Muscle of arm (tissue), 12 donors: ENCODE results near the gene SLC46A1. TPM values are rescaled to one million over a fixed set of nuclear protein-coding genes. Genes with fewer than 3 reads are reported as not detected.

ENCODE experiments used
- DNase-seq: peaks from one replicate; pipeline ENCODE4 v3.0.0-alpha.2; 2013
- polyA plus RNA-seq, 12 donors: library from polyadenylated mRNA; unstranded; fragments of 120-200 nt; gene quantifications; one replicate each; pipeline ENCODE4 v1.2.1, GENCODE V29; 2013; ENCODE audit not compliant: insufficient read length in 12 of 12

SLC46A1 gene
- polyA plus RNA-seq, 12 donors, result 6.3 to 10.2 (median 9.0) TPM; not detected in 1

DNA sequence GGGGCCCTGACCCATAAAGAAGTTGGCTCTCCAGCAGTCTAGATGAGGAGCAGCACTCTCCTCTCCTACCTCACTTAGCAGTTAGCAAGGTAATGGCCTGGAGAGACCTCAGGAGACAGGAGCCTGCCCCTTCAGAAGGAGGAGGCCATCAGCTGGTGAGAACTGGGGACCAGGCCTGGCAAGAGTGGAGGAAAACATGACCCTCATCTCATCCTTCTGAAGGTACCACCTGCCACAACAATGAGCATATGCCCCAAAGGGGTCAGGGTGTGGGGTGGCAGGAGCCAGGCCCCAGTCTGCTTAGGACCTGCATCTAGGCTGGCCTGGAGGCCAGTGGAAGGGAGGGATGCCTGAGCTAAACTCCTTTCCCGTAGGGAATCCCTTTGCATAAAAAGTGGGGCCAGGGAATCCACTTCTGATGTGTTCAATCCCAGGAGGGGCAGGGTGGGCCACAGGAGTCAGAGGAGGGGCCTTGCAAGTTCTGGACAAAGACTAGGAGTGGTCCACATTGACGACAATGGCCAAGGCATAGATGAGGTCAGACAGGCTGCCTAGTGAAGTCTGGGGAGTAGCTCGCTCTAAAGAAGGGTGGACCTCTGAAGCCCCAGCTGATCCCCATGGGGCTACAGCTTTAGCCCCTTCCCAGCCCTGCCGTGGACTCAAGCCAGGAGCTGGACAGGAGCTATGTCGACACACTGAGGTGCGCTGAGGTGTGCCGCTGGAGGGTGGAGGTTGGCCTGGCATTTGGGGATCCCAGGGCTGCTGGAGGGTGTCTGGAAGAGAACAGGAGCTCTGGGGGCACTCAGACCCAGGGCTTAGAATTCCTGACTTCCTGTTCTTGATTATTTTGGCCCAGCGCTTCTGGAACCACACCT, 42.0 kb downstream of the SLC46A1 start:
- no peak for DNase-seq

DNA sequence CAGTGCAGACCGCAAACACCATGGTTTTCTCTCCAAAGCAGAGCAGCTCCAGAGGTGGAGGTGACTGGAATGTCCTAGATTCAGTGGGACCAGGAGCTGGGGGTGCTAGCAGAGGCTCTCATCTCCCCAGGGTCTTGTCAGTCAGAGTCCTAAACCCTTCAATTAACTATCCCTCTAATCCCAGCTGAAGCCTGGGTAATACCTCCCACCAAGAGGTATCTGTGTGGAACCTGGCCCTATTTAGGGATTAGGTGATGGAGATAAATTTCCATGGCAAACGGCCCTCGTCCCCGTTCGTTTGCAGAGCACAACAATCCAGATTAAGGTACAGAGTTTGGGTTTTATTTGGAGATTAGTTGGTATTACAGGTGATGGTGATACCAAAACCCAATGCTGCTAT, 42.8 kb downstream of the SLC46A1 start:
- no peak for DNase-seq

DNA sequence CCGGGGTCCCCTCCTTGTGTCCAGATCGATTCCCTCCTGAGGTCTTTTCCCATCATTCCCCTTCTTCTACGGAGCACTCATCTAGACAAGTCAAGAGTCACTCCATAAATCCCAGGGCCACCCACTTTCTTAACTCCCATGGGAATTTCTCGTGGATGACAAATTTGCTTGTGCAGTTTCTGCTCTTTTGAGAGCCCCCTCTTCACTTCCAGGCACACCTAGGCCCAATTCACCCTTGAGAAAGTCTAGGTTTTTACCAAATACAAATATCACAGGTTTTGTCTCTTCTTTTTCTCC, 48.2 kb downstream of the SLC46A1 start:
- no peak for DNase-seq

DNA sequence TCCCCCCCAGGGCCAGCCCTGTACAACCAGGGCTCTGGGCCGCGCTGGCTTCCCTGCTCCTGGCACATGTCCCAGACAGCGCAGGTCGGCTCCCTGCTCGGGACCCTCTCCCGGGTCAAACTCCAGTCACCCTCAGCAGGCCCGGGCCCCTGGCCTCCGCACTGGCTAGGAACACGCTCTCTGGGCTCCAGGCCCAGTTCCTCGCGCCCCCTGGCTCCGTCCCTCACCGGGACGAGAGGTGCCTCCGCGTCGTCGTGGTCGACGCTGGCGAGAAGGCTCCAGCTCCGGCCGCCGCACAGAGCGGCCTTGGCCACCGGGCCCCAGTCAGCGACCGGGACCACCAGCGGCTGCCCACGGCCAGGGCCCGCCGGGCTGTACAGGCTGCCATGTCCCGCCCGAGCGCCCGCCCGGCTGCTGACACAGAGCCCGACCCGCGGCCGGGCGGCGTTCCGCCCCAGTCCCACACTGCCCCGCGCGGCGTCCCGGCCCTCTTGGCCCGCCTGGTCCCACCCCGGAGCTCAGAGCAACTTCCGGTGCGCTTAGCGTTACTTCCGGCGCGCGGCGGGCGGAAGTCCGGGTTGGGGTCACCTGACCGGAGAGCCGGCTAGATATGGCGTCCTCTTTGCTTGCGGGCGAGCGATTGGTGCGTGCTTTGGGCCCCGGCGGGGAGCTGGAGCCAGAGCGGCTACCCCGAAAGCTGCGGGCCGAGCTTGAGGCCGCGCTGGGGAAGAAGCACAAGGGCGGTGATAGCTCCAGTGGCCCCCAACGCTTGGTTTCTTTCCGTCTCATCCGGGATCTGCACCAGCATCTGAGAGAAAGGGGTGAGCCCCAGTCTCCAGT, 48.7 kb downstream of the SLC46A1 start, which contains the start of gene POLDIP2:
Gene POLDIP2 (minus strand): TSS at position 467 of the 840 bp plus-strand sequence. CDS start 79 bp downstream, at position 388.
- DNase-seq, result peak; percentile 96

DNA sequence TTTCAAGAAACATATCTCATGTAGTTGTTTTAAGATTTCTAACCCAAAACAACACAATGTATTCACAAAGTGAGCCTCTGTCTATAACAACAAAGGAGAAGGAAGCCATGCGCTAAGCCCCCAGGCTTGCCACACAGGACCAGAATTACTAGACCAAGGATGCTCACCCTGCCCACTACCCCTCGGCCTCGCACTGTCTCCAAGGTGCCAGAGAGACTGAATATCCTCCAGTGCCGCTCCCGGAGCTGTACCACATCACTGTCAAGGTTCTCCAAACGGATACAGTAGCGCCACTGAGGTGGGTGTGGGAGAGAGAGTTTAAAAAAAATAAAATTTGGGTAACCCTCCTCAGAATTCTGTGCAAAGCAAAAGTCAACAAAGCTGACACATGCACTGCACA, 55.7 kb downstream of the SLC46A1 start:
- DNase-seq, result no peak

DNA sequence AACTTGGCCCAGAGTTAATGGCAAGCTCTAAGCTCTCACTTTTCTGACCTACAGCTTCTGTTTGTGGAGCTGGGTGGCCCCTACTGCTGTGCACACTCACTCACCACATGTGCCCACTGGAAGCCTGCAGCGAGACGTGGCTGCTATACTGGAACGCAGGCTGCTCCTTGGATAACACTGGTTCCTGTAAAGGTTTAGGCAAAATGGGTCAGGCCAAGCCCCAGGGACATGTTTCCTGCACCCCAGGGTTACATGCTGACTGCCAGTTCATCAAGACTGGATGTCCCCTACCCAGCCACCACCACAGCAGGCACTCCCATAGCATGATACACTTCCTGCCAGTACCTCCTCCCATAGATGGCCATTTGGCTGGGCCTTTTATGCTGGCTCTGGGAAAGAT, 57.0 kb downstream of the SLC46A1 start:
- DNase-seq, result no peak

DNA sequence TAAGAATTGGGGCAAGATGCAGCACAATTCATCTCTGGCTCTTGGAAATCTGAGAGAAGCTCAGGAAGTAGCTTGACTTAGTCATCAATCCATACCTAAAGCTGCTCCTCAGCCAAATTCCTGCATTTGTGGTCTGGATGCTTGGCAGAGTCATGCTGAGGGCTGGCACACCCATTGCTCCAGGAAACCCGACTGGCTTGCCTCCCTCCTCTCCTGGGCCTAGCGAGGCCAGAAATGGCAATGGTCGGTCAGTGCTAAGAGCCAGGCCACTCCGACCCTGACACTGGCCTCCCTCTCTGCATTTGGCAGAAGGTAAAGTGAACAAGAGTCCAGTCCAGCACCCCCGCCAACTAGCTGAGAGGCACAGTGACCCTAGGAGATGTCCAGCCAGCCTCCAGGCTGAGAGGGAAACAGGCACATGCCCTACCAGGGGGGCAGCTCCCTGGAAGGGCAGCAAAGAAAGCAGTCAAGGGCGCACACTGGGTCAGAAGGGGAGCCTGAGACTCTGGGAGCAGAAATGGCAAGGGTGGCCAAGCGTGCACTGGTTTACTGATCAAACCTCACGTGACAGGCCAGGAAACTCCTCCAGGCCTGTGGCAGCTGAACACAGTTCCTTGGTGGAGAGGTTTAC, 58.6 kb downstream of the SLC46A1 start:
- no peak for DNase-seq

DNA sequence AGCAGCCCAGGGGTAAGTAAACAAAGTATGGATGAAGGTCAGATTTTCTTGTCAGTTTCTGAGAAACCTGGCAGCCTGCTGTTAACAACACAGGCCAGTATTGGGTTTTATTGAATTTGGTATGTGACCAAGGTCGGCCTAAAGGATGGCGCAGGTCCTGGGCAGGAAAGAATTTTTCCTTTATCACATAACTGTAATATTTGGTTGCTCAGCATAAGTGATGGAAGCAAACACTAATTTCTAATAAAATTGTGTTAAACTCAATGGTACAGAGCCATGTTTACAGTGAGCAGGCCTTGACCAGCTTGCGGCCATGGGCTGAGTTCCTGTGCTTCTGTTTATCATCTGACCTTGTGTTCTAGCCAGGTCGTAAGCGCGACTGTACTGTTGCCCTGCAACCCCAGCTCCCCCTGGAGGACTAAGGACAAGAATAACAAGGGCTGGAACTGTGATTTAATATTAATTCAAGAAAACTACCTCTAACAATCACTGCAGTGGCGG, 59.2 kb downstream of the SLC46A1 start:
- DNase-seq, result no peak

DNA sequence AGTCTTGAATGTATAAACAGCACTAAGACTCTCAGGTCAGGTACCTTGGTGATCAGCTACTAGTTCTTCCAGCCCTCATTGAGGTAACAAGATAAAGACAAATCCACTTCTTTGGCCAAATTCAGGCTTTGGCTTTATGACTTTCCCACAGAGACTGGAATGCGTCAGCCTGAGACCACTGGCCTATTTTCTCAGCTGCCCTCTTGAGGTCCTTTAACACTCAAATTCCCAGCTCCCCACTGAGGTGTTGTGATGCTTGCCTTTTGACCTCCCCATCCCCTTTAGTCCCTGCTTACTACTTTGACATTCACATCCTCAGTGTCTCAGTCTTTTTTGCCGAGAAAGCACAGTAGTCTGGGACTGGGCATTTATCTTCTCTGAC, 59.8 kb downstream of the SLC46A1 start:
- no peak for DNase-seq

DNA sequence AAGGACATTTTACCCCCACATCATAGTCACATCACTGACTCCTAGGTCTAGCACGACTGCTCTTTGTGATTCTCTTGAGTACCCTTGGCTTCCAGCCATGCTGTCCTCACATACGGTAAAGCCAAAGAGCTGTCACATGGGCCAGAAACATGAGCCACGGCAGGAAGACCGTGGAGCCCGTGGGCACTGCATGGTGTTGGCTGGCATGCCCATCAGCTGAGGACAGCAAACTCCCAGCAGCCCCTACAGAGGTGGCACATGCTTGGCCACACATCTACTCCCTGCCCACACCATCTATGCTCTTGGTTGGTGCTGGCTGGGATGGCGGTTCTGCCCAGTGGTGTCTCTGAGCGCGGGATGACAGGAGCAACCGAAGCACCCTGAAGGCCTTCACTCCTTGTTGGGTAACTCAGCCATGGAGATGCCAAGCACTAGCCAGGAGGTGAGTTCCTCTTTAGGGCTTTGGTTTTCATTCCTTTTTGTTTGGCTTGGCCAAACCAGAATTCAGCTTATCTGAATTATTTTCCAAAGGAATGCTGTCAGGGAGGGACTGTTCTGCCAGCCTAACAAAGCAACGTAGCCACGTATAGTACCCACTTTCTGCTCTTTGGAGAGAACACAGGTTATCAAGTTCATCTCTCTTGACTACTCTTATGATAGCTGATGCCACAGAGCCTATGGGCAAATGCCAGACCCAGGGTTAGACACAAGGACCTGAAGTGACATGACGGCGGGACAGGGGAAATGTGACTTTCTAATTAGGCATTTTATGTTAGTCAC, 60.4 kb downstream of the SLC46A1 start:
- no peak for DNase-seq

Other genes starting within 250 kb of the SLC46A1 start
- 10 to 100 TPM in 11 of 12 donors, not detected in 1; 14.9 to 50.2 (median 21.7) TPM for gene TMEM97, start 87.0 kb downstream of the SLC46A1 start, polyA plus RNA-seq
- gene IFT20, start 70.7 kb downstream of the SLC46A1 start, polyA plus RNA-seq, result 10 to 100 TPM in 11 of 12 donors, not detected in 1; 20.2 to 74.8 (median 37.7) TPM
- gene TNFAIP1, start 70.5 kb downstream of the SLC46A1 start, polyA plus RNA-seq, result 10 to 100 TPM in 11 of 12 donors, not detected in 1; 28.3 to 40.3 (median 32.2) TPM
- gene POLDIP2, start 48.7 kb downstream of the SLC46A1 start, polyA plus RNA-seq, result 10 to 100 TPM in 11 of 12 donors, not detected in 1; 30.2 to 63.0 (median 57.6) TPM
- not detected for gene SEBOX, start 41.0 kb downstream of the SLC46A1 start, polyA plus RNA-seq
- gene VTN, start 35.9 kb downstream of the SLC46A1 start, polyA plus RNA-seq, result 10 to 100 TPM in 1 of 12 donors, 1 to 10 TPM in 2, under 1 TPM in 7, not detected in 2; 0.34 to 13.8 (median 0.63) TPM
- gene SARM1, start 34.5 kb downstream of the SLC46A1 start, polyA plus RNA-seq, result 10 to 100 TPM in 1 of 12 donors, 1 to 10 TPM in 10, not detected in 1; 4.3 to 21.5 (median 5.4) TPM
- gene SLC13A2, start 67.4 kb upstream of the SLC46A1 start, polyA plus RNA-seq, result 10 to 100 TPM in 1 of 12 donors, under 1 TPM in 1, not detected in 10; 0.12 to 18.2 TPM
- gene FOXN1, start 100.1 kb upstream of the SLC46A1 start, polyA plus RNA-seq, result 10 to 100 TPM in 1 of 12 donors, 1 to 10 TPM in 2, under 1 TPM in 1, not detected in 8; 0.13 to 10.7 (median 2.1) TPM
- gene UNC119, start 146.4 kb upstream of the SLC46A1 start, polyA plus RNA-seq, result 10 to 100 TPM in 11 of 12 donors, not detected in 1; 10.0 to 35.2 (median 14.3) TPM
- gene PIGS, start 165.3 kb upstream of the SLC46A1 start, polyA plus RNA-seq, result 10 to 100 TPM in 11 of 12 donors, not detected in 1; 35.5 to 66.0 (median 45.0) TPM
- 1 to 10 TPM in 9 of 12 donors, under 1 TPM in 1, not detected in 2; 0.85 to 7.5 (median 2.1) TPM for gene ALDOC, start 170.7 kb upstream of the SLC46A1 start, polyA plus RNA-seq
- 10 to 100 TPM in 11 of 12 donors, not detected in 1; 13.4 to 40.4 (median 20.9) TPM for gene SPAG5, start 192.8 kb upstream of the SLC46A1 start, polyA plus RNA-seq
- 10 to 100 TPM in 9 of 12 donors, 1 to 10 TPM in 2, not detected in 1; 8.0 to 32.5 (median 16.8) TPM for gene RSKR, start 208.0 kb upstream of the SLC46A1 start, polyA plus RNA-seq
- 10 to 100 TPM in 11 of 12 donors, not detected in 1; 47.5 to 88.6 (median 53.1) TPM for gene BLTP2, start 238.9 kb upstream of the SLC46A1 start, polyA plus RNA-seq